Gastrocnemius medialis (tissue), 4 donors: ENCODE data around the gene RNF169.

Experiments used
- CTCF ChIP-seq, 5 experiments: fragments of 450-650 bp in 3 of 5; fragments of 200-600 bp in 2 of 5; sonication (generic) in 2 of 5; IDR thresholded peaks in 4 of 5; conservative IDR thresholded peaks in 1 of 5; 1 replicate in 4 of 5; 2 replicates in 1 of 5; pipeline ENCODE4 v1.5.1; 2016 to 2019; ENCODE audit warnings: antibody characterized with exemption in 5 of 5, mild to moderate bottlenecking in 3 of 5, moderate library complexity in 3 of 5
- POLR2A ChIP-seq, 2 donors: fragments of 450-650 bp; IDR thresholded peaks; one replicate each; pipeline ENCODE4 v1.6.1; 2017; ENCODE audit warnings: antibody characterized with exemption in 2 of 2, mild to moderate bottlenecking in 2 of 2, moderate library complexity in 2 of 2

- TF ChIP-seq CTCF (IDR thresholded peaks at IDR 0.05 in 4 of 5, conservative IDR thresholded peaks at IDR 0.05 in 1 of 5) (no peak), POLR2A (IDR thresholded peaks at IDR 0.05) (no peak)
Measured at GRCh38 chr11:74778581-74778980, 29.9 kb downstream of the RNF169 start.
